ENCODE results near the gene SBF2.

The SBF2 gene

GRCh38 chr11:10116588-10116987 lies 177.4 kb downstream of the SBF2 start:
- Histone ChIP-seq H3K27me3 (ENCODE audit: insufficient read depth, poor library complexity, severe bottlenecking) (no peaks in the 10 kb centered on the region), H3K27ac (replicated peaks) (no peak overlapping the region), H3K4me3 (replicated peaks; ENCODE audit: insufficient read depth, low read length) (no peak overlapping the region)
- TF ChIP-seq GABPA (IDR thresholded peaks at IDR 0.05; ENCODE audit: low read depth) (no peak), CTCF (IDR thresholded peaks at IDR 0.05; ENCODE audit: insufficient read depth, low read length) (no peak), POLR2AphosphoS5 (IDR thresholded peaks at IDR 0.05; ENCODE audit: low read depth) (no peak), REST (IDR thresholded peaks at IDR 0.05; ENCODE audit: insufficient replicate concordance, low read depth) (no peak), SPI1 (IDR thresholded peaks at IDR 0.05; ENCODE audit: borderline replicate concordance, low read depth) (no peak)
- no peak for DNase-seq (ENCODE audit: low read depth in 1 of 2, low spot score in 1 of 2)

DNA sequence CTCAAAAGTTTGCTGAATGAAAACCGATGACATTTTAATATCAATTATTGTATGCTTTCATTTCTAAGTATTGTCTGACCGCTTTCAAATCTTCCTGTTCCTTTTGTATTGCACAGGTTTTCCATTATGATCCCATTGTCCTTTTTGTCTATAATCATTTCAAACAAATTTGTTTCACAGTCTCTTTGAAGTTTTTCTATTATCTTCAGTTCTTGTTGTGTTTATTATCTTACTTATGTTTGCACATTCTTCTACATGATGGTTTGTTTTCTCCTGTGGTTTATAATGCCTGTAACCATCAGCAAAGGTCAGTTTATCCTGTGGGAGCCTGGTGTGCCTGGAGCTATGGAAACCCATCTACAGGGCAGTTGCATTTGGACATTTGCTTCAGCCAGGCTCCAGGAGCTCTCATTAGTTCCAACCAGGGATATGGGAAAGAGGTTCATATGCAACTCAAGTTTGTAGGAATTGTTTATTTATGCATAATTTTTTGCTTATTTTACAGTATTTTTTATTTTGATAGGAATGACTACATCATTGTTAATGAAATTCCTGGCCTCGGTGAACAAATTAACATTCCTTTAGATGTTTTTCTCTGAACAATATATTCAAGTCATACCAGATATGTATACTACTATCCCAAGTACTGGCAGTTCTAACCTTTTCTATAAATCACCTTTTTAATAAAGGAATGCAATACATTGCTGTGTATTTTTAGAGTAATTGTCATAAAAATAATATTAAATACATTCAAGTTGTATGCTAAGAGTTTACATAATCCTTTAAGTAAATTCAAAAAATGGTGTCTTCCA lies 179.2 kb downstream of the SBF2 start:
- no peak for DNase-seq (ENCODE audit: low read depth in 1 of 2, low spot score in 1 of 2)
- Histone ChIP-seq H3K27me3 (ENCODE audit: insufficient read depth, poor library complexity, severe bottlenecking) (no peaks in the 10 kb centered on the region), H3K4me3 (replicated peaks; ENCODE audit: insufficient read depth, low read length) (no peak overlapping the region), H3K27ac (replicated peaks) (no peak overlapping the region)
- TF ChIP-seq CTCF (IDR thresholded peaks at IDR 0.05; ENCODE audit: insufficient read depth, low read length) = no peak
- TF ChIP-seq SPI1 (IDR thresholded peaks at IDR 0.05; ENCODE audit: borderline replicate concordance, low read depth) = no peak
- TF ChIP-seq POLR2AphosphoS5 (IDR thresholded peaks at IDR 0.05; ENCODE audit: low read depth) = no peak
- no peak for TF ChIP-seq GABPA (IDR thresholded peaks at IDR 0.05; ENCODE audit: low read depth)
- TF ChIP-seq REST (IDR thresholded peaks at IDR 0.05; ENCODE audit: insufficient replicate concordance, low read depth) = no peak

DNA sequence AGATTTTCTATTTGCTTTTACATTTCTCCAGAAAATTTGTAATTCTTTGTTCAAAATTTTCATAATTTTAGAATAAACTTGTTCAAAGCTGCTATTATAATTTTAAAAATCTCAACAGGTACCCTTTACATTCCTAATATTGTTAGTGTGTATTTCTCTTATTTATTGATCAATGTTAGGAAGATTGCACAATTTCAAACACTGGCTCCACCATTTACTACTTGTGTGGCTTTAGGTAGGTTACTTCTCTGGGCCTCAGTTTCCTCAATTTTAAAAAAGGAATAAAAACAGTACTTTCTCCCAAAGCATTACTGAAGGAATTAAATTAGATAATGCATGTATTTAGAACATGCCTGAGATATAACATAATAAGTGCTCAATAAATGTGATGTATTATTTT lies 180.2 kb downstream of the SBF2 start:
- Histone ChIP-seq H3K27me3 (ENCODE audit: insufficient read depth, poor library complexity, severe bottlenecking) (no peaks in the 10 kb centered on the region), H3K4me3 (replicated peaks; ENCODE audit: insufficient read depth, low read length) (no peak overlapping the region), H3K27ac (replicated peaks) (no peak overlapping the region)
- TF ChIP-seq GABPA (IDR thresholded peaks at IDR 0.05; ENCODE audit: low read depth) (no peak), CTCF (IDR thresholded peaks at IDR 0.05; ENCODE audit: insufficient read depth, low read length) (no peak), POLR2AphosphoS5 (IDR thresholded peaks at IDR 0.05; ENCODE audit: low read depth) (no peak), REST (IDR thresholded peaks at IDR 0.05; ENCODE audit: insufficient replicate concordance, low read depth) (no peak), SPI1 (IDR thresholded peaks at IDR 0.05; ENCODE audit: borderline replicate concordance, low read depth) (no peak)
- DNase-seq (ENCODE audit: low read depth in 1 of 2, low spot score in 1 of 2) = no peak
